WTC11 (cell line): Measurements from ENCODE around the gene KRTAP19-3.

Source experiments
- ATF1 ChIP-seq: sonication (generic); formaldehyde crosslinking; IDR thresholded peaks from 2 replicates; pipeline ENCODE4 v1.8.1; 2023; ENCODE audit warnings: mild to moderate bottlenecking, moderate library complexity, missing genetic modification reagents
- CREB1 ChIP-seq: sonication (generic); formaldehyde crosslinking; IDR thresholded peaks from 2 replicates; pipeline ENCODE4 v1.8.0; 2023; ENCODE audit warnings: mild to moderate bottlenecking, missing genetic modification reagents
- ESRRA ChIP-seq: sonication (generic); formaldehyde crosslinking; IDR thresholded peaks from 2 replicates; pipeline ENCODE4 v1.8.1; 2022; ENCODE audit warnings: mild to moderate bottlenecking, missing genetic modification reagents, borderline replicate concordance
- GABPB1 ChIP-seq: sonication (generic); formaldehyde crosslinking; IDR thresholded peaks from 2 replicates; pipeline ENCODE4 v1.8.1; 2023; ENCODE audit warnings: mild to moderate bottlenecking, missing genetic modification reagents
- KAT7 ChIP-seq: sonication (generic); formaldehyde crosslinking; IDR thresholded peaks from 2 replicates; pipeline ENCODE4 v1.8.1; 2023; ENCODE audit warnings: missing genetic modification reagents, mild to moderate bottlenecking, borderline replicate concordance
- NR1H2 ChIP-seq: sonication (generic); formaldehyde crosslinking; IDR thresholded peaks from 2 replicates; pipeline ENCODE4 v1.9.0; 2021; ENCODE audit warnings: mild to moderate bottlenecking, moderate library complexity, missing genetic modification reagents
- OVOL2 ChIP-seq: fragments of 250-450 bp; sonication (Bioruptor Pico); IDR thresholded peaks from 2 replicates; pipeline ENCODE4 v1.9.0; 2021; ENCODE audit warnings: mild to moderate bottlenecking, borderline replicate concordance
- PREB ChIP-seq: sonication (generic); formaldehyde crosslinking; IDR thresholded peaks from 2 replicates; pipeline ENCODE4 v1.8.1; 2022; ENCODE audit warnings: mild to moderate bottlenecking, missing genetic modification reagents, moderate library complexity, borderline replicate concordance
- SMAD3 ChIP-seq: sonication (generic); formaldehyde crosslinking; IDR thresholded peaks from 2 replicates; pipeline ENCODE4 v1.8.0; 2022; ENCODE audit warnings: missing genetic modification reagents, mild to moderate bottlenecking, borderline replicate concordance
- ZNF512 ChIP-seq: sonication (generic); formaldehyde crosslinking; IDR thresholded peaks from 2 replicates; pipeline ENCODE4 v1.8.1; 2022; ENCODE audit warnings: missing genetic modification reagents, borderline replicate concordance
- TF ChIP-seq, protein P1 (sequence below): fragments of 200-600 bp; IDR thresholded peaks from 2 replicates; pipeline ENCODE4 v1.8.0; 2022; ENCODE audit warnings: antibody characterized with exemption
- TF ChIP-seq, protein P2 (sequence below): sonication (generic); formaldehyde crosslinking; IDR thresholded peaks from 2 replicates; pipeline ENCODE4 v1.8.0; 2022; ENCODE audit warnings: mild to moderate bottlenecking, missing genetic modification reagents
- TF ChIP-seq, protein P3 (sequence below): sonication (generic); formaldehyde crosslinking; conservative IDR thresholded peaks from 2 replicates; pipeline ENCODE4 v1.8.1; 2023; ENCODE audit warnings: mild to moderate bottlenecking, low read depth, missing genetic modification reagents, moderate library complexity

- TF ChIP-seq, protein P1, sequence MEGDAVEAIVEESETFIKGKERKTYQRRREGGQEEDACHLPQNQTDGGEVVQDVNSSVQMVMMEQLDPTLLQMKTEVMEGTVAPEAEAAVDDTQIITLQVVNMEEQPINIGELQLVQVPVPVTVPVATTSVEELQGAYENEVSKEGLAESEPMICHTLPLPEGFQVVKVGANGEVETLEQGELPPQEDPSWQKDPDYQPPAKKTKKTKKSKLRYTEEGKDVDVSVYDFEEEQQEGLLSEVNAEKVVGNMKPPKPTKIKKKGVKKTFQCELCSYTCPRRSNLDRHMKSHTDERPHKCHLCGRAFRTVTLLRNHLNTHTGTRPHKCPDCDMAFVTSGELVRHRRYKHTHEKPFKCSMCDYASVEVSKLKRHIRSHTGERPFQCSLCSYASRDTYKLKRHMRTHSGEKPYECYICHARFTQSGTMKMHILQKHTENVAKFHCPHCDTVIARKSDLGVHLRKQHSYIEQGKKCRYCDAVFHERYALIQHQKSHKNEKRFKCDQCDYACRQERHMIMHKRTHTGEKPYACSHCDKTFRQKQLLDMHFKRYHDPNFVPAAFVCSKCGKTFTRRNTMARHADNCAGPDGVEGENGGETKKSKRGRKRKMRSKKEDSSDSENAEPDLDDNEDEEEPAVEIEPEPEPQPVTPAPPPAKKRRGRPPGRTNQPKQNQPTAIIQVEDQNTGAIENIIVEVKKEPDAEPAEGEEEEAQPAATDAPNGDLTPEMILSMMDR = no peak
- TF ChIP-seq KAT7 (no peak), ZNF512 (CRISPR knock-in tag) (no peak), ESRRA (CRISPR knock-in tag) (no peak), CREB1 (no peak), PREB (CRISPR knock-in tag) (no peak), ATF1 (CRISPR knock-in tag) (no peak), SMAD3 (CRISPR knock-in tag) (no peak), NR1H2 (CRISPR knock-in tag) (no peak), OVOL2 (CRISPR knock-in tag) (no peak), GABPB1 (no peak)
- TF ChIP-seq, protein P2, sequence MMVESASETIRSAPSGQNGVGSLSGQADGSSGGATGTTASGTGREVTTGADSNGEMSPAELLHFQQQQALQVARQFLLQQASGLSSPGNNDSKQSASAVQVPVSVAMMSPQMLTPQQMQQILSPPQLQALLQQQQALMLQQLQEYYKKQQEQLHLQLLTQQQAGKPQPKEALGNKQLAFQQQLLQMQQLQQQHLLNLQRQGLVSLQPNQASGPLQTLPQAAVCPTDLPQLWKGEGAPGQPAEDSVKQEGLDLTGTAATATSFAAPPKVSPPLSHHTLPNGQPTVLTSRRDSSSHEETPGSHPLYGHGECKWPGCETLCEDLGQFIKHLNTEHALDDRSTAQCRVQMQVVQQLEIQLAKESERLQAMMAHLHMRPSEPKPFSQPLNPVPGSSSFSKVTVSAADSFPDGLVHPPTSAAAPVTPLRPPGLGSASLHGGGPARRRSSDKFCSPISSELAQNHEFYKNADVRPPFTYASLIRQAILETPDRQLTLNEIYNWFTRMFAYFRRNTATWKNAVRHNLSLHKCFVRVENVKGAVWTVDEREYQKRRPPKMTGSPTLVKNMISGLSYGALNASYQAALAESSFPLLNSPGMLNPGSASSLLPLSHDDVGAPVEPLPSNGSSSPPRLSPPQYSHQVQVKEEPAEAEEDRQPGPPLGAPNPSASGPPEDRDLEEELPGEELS (CRISPR knock-in tag) = no peak
- TF ChIP-seq, protein P3, sequence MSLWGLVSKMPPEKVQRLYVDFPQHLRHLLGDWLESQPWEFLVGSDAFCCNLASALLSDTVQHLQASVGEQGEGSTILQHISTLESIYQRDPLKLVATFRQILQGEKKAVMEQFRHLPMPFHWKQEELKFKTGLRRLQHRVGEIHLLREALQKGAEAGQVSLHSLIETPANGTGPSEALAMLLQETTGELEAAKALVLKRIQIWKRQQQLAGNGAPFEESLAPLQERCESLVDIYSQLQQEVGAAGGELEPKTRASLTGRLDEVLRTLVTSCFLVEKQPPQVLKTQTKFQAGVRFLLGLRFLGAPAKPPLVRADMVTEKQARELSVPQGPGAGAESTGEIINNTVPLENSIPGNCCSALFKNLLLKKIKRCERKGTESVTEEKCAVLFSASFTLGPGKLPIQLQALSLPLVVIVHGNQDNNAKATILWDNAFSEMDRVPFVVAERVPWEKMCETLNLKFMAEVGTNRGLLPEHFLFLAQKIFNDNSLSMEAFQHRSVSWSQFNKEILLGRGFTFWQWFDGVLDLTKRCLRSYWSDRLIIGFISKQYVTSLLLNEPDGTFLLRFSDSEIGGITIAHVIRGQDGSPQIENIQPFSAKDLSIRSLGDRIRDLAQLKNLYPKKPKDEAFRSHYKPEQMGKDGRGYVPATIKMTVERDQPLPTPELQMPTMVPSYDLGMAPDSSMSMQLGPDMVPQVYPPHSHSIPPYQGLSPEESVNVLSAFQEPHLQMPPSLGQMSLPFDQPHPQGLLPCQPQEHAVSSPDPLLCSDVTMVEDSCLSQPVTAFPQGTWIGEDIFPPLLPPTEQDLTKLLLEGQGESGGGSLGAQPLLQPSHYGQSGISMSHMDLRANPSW = no peak
Measured at GRCh38 chr21:30491963-30492428, at the start of gene KRTAP19-3.
